GM23248 (cell line): ENCODE data around the gene ABHD10. TPM values are rescaled to one million over a fixed set of nuclear protein-coding genes. Genes with fewer than 3 reads are reported as not detected.

ENCODE experiments used
- DNase-seq: peaks from one replicate; pipeline ENCODE4 v3.0.0-alpha.2; 2015
- H2AFZ ChIP-seq: fragments of 200-600 bp; sonication (generic); 2 replicates; pipeline ENCODE4 v1.6.1; 2016; ENCODE audit warnings: antibody characterized with exemption
- H3F3A ChIP-seq: fragments of 200-600 bp; sonication (generic); 2 replicates; pipeline ENCODE4 v1.6.1; 2016; ENCODE audit warnings: mild to moderate bottlenecking, antibody characterized with exemption, mixed run types; ENCODE audit not compliant: insufficient read depth
- H3K27ac ChIP-seq: fragments of 200-600 bp; sonication (generic); 2 replicates; pipeline ENCODE4 v1.5.1; 2016; ENCODE audit warnings: mild to moderate bottlenecking
- H3K27me3 ChIP-seq: fragments of 200-600 bp; sonication (generic); replicated peaks from 2 replicates; pipeline ENCODE4 v1.6.1; 2016; ENCODE audit warnings: mild to moderate bottlenecking; ENCODE audit not compliant: insufficient read depth
- H3K36me3 ChIP-seq: fragments of 200-600 bp; sonication (generic); 2 replicates; pipeline ENCODE4 v1.6.1; 2016; ENCODE audit warnings: low read depth, mild to moderate bottlenecking
- H3K4me1 ChIP-seq: fragments of 200-600 bp; sonication (generic); 2 replicates; pipeline ENCODE4 v1.6.1; 2016; ENCODE audit warnings: mild to moderate bottlenecking; ENCODE audit not compliant: insufficient read depth
- H3K4me2 ChIP-seq: fragments of 200-600 bp; sonication (generic); one replicate; pipeline ENCODE4 v1.6.1; 2016; ENCODE audit warnings: mild to moderate bottlenecking; ENCODE audit not compliant: unreplicated experiment
- H3K4me3 ChIP-seq: fragments of 200-600 bp; sonication (generic); 2 replicates; pipeline ENCODE4 v1.5.1; 2016; ENCODE audit warnings: mild to moderate bottlenecking
- H3K79me2 ChIP-seq: fragments of 200-600 bp; sonication (generic); 2 replicates; pipeline ENCODE4 v1.6.1; 2016; ENCODE audit warnings: mild to moderate bottlenecking; ENCODE audit not compliant: insufficient read depth
- H3K9ac ChIP-seq: fragments of 200-600 bp; sonication (generic); 2 replicates; pipeline ENCODE4 v1.6.1; 2016; ENCODE audit warnings: mild to moderate bottlenecking
- H3K9me2 ChIP-seq: fragments of 200-600 bp; sonication (generic); 2 replicates; pipeline ENCODE4 v1.6.1; 2016; ENCODE audit warnings: mixed run types, mild to moderate bottlenecking, moderate library complexity; ENCODE audit not compliant: insufficient read depth
- H3K9me3 ChIP-seq: fragments of 200-600 bp; sonication (generic); one replicate; pipeline ENCODE4 v1.6.1; 2017; ENCODE audit warnings: low read depth
- H4K20me1 ChIP-seq: fragments of 200-600 bp; sonication (generic); 2 replicates; pipeline ENCODE4 v1.6.0; 2016; ENCODE audit not compliant: insufficient read depth
- EZH2 ChIP-seq: fragments of 200-600 bp; sonication (generic); IDR thresholded peaks from 2 replicates; pipeline ENCODE4 v1.6.1; 2018; ENCODE audit warnings: antibody characterized with exemption, mild to moderate bottlenecking; ENCODE audit not compliant: insufficient read depth, poor library complexity, severe bottlenecking
- EZH2phosphoT487 ChIP-seq: fragments of 200-600 bp; sonication (generic); IDR thresholded peaks from 2 replicates; pipeline ENCODE4 v1.6.1; 2018; ENCODE audit warnings: antibody characterized with exemption, moderate library complexity, mild to moderate bottlenecking, low read depth; ENCODE audit not compliant: insufficient read depth
- WGBS, 2 experiments: methylation state at CpG; one replicate each; pipeline ENCODE4 v1.1.6; 2015 to 2017; ENCODE audit warnings: low lambda C conversion rate in 2 of 2, low coverage in 1 of 2; ENCODE audit errors: missing lambda C conversion rate in 2 of 2; 5-methylcytosine and 5-hydroxymethylcytosine counted together
- in situ Hi-C: fragments of 300-500 bp; cut with MboI; formaldehyde crosslinking; loops from 2 replicates; pipeline ENCODE4 v1.15.0; 2020
- polyA plus RNA-seq: library from polyadenylated mRNA; unstranded; fragments of >200 nt; fragmentation: Nextera tagmentation; extraction: Ambion mirVana; gene quantifications from 2 replicates; pipeline ENCODE4 v1.2.1, GENCODE V29; 2016
- total RNA-seq: library from RNA; depleted of rRNA; stranded (reverse); fragments of >200 nt; shearing (Covaris generic); gene quantifications from 2 replicates; pipeline ENCODE4 v1.2.3, GENCODE V29; 2014

Gene ABHD10
- total and polyA plus RNA-seq, 2 experiments from 2014 or later, result 25.4 to 26.4 TPM

GRCh38 chr3:111947231-111947630 lies 31.6 kb upstream of the ABHD10 start:
- Histone ChIP-seq H3K36me3 (peaks cover 67% of the 10 kb centered on the region), H4K20me1 (no peaks in the 10 kb centered on the region), H3K9me3 (no peaks in the 10 kb centered on the region), H3K9ac (peak overlapping the region; percentile 45), H3K79me2 (peaks cover 19% of the 10 kb centered on the region), H3K27me3 (no peaks in the 10 kb centered on the region), H3K27ac (peak overlapping the region; percentile 63), H2AFZ (no peak overlapping the region), H3K4me2 (no peak overlapping the region), H3F3A (peaks cover 24% of the 10 kb centered on the region), H3K9me2 (no peaks in the 10 kb centered on the region), H3K4me3 (no peak overlapping the region), H3K4me1 (peaks cover 17% of the 10 kb centered on the region)
- 4% methylated on average over 1 of the region's 1 CpG for WGBS, 2 experiments
- TF ChIP-seq EZH2phosphoT487 (no peak), EZH2 (no peak)
- in situ Hi-C loops, result no loop called here
- DNase-seq, result peak; percentile 74

GRCh38 chr3:111948786-111949185 lies 30.0 kb upstream of the ABHD10 start:
- peaks cover 66% of the 10 kb centered on the region for H3K36me3 ChIP-seq

GRCh38 chr3:111949712-111950111 lies 29.1 kb upstream of the ABHD10 start:
- H3K27ac ChIP-seq, result no peak overlapping the region
- H3K79me2 ChIP-seq, result peaks cover 19% of the 10 kb centered on the region
- no peak overlapping the region for H3K4me3 ChIP-seq
- H3K9ac ChIP-seq, result no peak overlapping the region
- TF ChIP-seq EZH2 (no peak), EZH2phosphoT487 (no peak)
- H3K36me3 ChIP-seq, result peaks cover 58% of the 10 kb centered on the region
- H3K4me2 ChIP-seq, result no peak overlapping the region
- no peaks in the 10 kb centered on the region for H3K9me2 ChIP-seq
- no peaks in the 10 kb centered on the region for H4K20me1 ChIP-seq
- no peaks in the 10 kb centered on the region for H3K27me3 ChIP-seq
- no peak overlapping the region for H2AFZ ChIP-seq
- H3K9me3 ChIP-seq, result no peaks in the 10 kb centered on the region
- 95 to 96% methylated on average over 3 of the region's 3 CpGs for WGBS, 2 experiments
- H3F3A ChIP-seq, result peaks cover 17% of the 10 kb centered on the region
- no peak for DNase-seq
- peaks cover 19% of the 10 kb centered on the region for H3K4me1 ChIP-seq
- in situ Hi-C loops, result no loop called here

More at GRCh38 chr3:111948786-111949185, 30.0 kb upstream of the ABHD10 start:
- H3K9me2 ChIP-seq, result no peaks in the 10 kb centered on the region
- no peaks in the 10 kb centered on the region for H3K27me3 ChIP-seq
- TF ChIP-seq EZH2 (no peak), EZH2phosphoT487 (no peak)
- in situ Hi-C loops, result no loop called here
- no peak overlapping the region for H3K4me2 ChIP-seq
- no peaks in the 10 kb centered on the region for H4K20me1 ChIP-seq
- no peak overlapping the region for H2AFZ ChIP-seq
- peaks cover 19% of the 10 kb centered on the region for H3K79me2 ChIP-seq
- H3K9me3 ChIP-seq, result no peaks in the 10 kb centered on the region
- H3K27ac ChIP-seq, result no peak overlapping the region
- 90 to 92% methylated on average over 9 of the region's 9 CpGs for WGBS, 2 experiments
- DNase-seq, result no peak
- H3K4me1 ChIP-seq, result peaks cover 13% of the 10 kb centered on the region
- peaks cover 20% of the 10 kb centered on the region for H3F3A ChIP-seq
- no peak overlapping the region for H3K9ac ChIP-seq
- no peak overlapping the region for H3K4me3 ChIP-seq

- Histone ChIP-seq H3K27me3 (no peaks in the 10 kb centered on the region), H3K27ac (no peak overlapping the region), H3K9me2 (no peaks in the 10 kb centered on the region), H3K36me3 (peaks cover 49% of the 10 kb centered on the region), H3K9me3 (no peaks in the 10 kb centered on the region), H3K4me2 (no peak overlapping the region), H3K4me3 (no peak overlapping the region), H4K20me1 (no peaks in the 10 kb centered on the region), H2AFZ (no peak overlapping the region), H3K79me2 (peaks cover 19% of the 10 kb centered on the region), H3K9ac (no peak overlapping the region), H3F3A (peaks cover 17% of the 10 kb centered on the region), H3K4me1 (peaks cover 20% of the 10 kb centered on the region)
- DNase-seq, result no peak
- WGBS, 2 experiments, result 96 to 99% methylated on average over 2 of the region's 2 CpGs
- in situ Hi-C loops, result no loop called here
- TF ChIP-seq EZH2phosphoT487 (no peak), EZH2 (no peak)
Measured at GRCh38 chr3:111951032-111951431, 27.8 kb upstream of the ABHD10 start.

- Histone ChIP-seq H2AFZ (no peak overlapping the region), H3K4me3 (no peak overlapping the region), H3K79me2 (peaks cover 19% of the 10 kb centered on the region), H3K27me3 (no peaks in the 10 kb centered on the region), H3K9me3 (no peaks in the 10 kb centered on the region), H3K9me2 (no peaks in the 10 kb centered on the region), H3K4me1 (peaks cover 16% of the 10 kb centered on the region), H3F3A (peaks cover 21% of the 10 kb centered on the region; the same call in 1 of the 2 replicates), H3K9ac (no peak overlapping the region), H3K27ac (no peak overlapping the region), H3K36me3 (peaks cover 42% of the 10 kb centered on the region), H4K20me1 (no peaks in the 10 kb centered on the region), H3K4me2 (no peak overlapping the region)
- TF ChIP-seq EZH2, result no peak
- no peak for TF ChIP-seq EZH2phosphoT487
- DNase-seq, result no peak
- in situ Hi-C loops, result no loop called here
- 93 to 98% methylated on average over 5 of the region's 5 CpGs for WGBS, 2 experiments
Measured at GRCh38 chr3:111952086-111952485, 26.7 kb upstream of the ABHD10 start.
